Activated B cell treated with CpG ODN at 0.5 μM for 24 hours (primary cell): ENCODE results near the gene SCN1B. TPM values are rescaled to one million over a fixed set of nuclear protein-coding genes. Genes with fewer than 3 reads are reported as not detected.
"Not testable (repeated sequence)": the region's sequence is repeated elsewhere in the genome, so short reads cannot be mapped to it uniquely, and the experiment has no call there.

Experiments
- ATAC-seq: fragments of 200-7000 bp; cut with Tn5 transposase; one replicate; pipeline ENCODE4 v1.10.0; 2021; ENCODE audit warnings: low read depth, mild to moderate bottlenecking, moderate library complexity
- CTCF ChIA-PET: fragments of 350-600 bp; sonication (Branson Sonifier 250); formaldehyde crosslinking; loops from one replicate; lab custom pipeline; 2021; ENCODE audit warnings: antibody characterized with exemption; lab: Charles Lee
- POLR2A ChIA-PET: fragments of 350-600 bp; sonication (Branson Sonifier 250); formaldehyde crosslinking; loops from one replicate; lab custom pipeline; 2021; ENCODE audit warnings: antibody characterized with exemption; lab: Charles Lee
- DNase-seq: peaks from one replicate; pipeline ENCODE4 v3.0.0; 2022
- H3K27ac Mint-ChIP-seq: one replicate; pipeline ENCODE4 v1.8.0; 2020; ENCODE audit warnings: mixed read lengths
- H3K27me3 Mint-ChIP-seq: one replicate; pipeline ENCODE4 v1.8.0; 2021; ENCODE audit warnings: mixed read lengths
- H3K36me3 Mint-ChIP-seq: one replicate; pipeline ENCODE4 v1.8.0; 2021; ENCODE audit warnings: low read depth, mixed read lengths
- H3K4me1 Mint-ChIP-seq: one replicate; pipeline ENCODE4 v1.8.0; 2021; ENCODE audit warnings: mixed read lengths
- H3K4me3 Mint-ChIP-seq: one replicate; pipeline ENCODE4 v1.8.0; 2020; ENCODE audit warnings: mild to moderate bottlenecking, mixed read lengths
- H3K9me3 Mint-ChIP-seq: one replicate; pipeline ENCODE4 v1.8.0; 2020; ENCODE audit warnings: mixed read lengths
- intact Hi-C: fragments of 100-400 bp; cut with micrococcal nuclease; formaldehyde crosslinking; loops from one replicate; pipeline ENCODE4 v1.15.1; 2024
- total RNA-seq: library from RNA; stranded (reverse); gene quantifications from 2 replicates; pipeline ENCODE4 v1.2.3, GENCODE V29; 2022
- TF ChIP-seq, protein P1 (sequence below): fragments of 200-600 bp; IDR thresholded peaks from one replicate; pipeline ENCODE4 v1.8.0; 2022; ENCODE audit warnings: antibody characterized with exemption, mild to moderate bottlenecking

Gene SCN1B
- total RNA-seq, 1 donor from 2014 or later, result 0.47 TPM

DNA sequence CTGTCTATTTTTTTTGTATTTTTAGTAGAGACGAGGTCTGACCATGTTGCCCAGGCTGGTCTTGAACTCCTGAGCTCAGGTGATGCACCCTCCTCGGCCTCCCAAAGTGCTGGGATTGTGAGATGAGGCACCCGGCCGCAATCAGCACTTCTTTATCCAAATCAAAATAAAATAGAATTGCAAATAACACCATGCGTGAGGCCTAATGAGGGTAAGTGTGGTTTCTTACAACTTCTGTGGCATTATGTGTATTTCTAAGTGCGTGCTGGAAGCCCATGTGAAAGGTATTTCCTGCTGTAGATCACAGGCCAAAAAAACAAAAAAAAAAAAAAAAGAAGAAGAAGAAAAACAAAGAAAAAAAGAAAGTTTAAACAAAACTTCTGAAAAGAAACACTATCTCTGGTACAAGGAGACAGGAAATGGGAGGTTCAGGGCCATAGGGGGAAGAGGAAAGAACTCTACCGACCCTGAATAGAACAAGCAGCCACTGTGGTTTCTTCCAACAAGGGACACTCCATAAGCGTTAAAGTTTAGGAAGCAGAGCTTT is 33.1 kb upstream of the SCN1B start:
- no peaks in the 10 kb centered on the region for H3K9me3 Mint-ChIP-seq
- peak overlapping the region; percentile 46 for H3K4me3 Mint-ChIP-seq
- no peaks in the 10 kb centered on the region for H3K27me3 Mint-ChIP-seq
- ChIA-PET CTCF (no interaction called here), POLR2A (no interaction called here)
- ATAC-seq (no peak), DNase-seq (no peak)
- H3K4me1 Mint-ChIP-seq, result peaks cover 42% of the 10 kb centered on the region
- peaks cover 5% of the 10 kb centered on the region for H3K36me3 Mint-ChIP-seq
- intact Hi-C loops, result no loop called here
- peak overlapping the region; percentile 72 for H3K27ac Mint-ChIP-seq
- TF ChIP-seq, protein P1, sequence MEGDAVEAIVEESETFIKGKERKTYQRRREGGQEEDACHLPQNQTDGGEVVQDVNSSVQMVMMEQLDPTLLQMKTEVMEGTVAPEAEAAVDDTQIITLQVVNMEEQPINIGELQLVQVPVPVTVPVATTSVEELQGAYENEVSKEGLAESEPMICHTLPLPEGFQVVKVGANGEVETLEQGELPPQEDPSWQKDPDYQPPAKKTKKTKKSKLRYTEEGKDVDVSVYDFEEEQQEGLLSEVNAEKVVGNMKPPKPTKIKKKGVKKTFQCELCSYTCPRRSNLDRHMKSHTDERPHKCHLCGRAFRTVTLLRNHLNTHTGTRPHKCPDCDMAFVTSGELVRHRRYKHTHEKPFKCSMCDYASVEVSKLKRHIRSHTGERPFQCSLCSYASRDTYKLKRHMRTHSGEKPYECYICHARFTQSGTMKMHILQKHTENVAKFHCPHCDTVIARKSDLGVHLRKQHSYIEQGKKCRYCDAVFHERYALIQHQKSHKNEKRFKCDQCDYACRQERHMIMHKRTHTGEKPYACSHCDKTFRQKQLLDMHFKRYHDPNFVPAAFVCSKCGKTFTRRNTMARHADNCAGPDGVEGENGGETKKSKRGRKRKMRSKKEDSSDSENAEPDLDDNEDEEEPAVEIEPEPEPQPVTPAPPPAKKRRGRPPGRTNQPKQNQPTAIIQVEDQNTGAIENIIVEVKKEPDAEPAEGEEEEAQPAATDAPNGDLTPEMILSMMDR, result no peak

DNA sequence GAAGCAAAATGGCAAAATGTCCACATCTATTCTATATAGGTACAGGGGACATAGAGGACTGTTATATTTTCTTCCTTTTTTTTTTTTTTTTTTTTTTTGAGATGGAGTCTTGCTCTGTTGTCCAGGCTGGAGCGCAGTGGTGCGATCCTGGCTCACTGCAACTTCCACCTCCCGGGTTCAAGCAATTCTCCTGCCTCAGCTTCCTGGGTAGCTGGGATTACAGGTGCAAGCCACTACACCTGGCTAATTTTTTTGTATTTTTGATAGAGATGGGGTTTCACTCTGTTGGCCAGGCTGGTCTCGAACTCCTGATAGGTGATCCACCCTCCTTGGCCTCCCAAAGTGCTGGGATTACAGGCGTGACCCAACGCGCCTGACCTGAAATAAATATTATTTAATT is 32.0 kb upstream of the SCN1B start:
- H3K4me3 Mint-ChIP-seq, POLR2A ChIA-PET, CTCF ChIA-PET, H3K27me3 Mint-ChIP-seq, DNase-seq, intact Hi-C loops, H3K9me3 Mint-ChIP-seq, H3K36me3 Mint-ChIP-seq, ATAC-seq: not testable (repeated sequence)
- Mint-ChIP-seq H3K4me1 (peaks cover 52% of the 10 kb centered on the region), H3K27ac (peak overlapping the region; percentile 72)

DNA sequence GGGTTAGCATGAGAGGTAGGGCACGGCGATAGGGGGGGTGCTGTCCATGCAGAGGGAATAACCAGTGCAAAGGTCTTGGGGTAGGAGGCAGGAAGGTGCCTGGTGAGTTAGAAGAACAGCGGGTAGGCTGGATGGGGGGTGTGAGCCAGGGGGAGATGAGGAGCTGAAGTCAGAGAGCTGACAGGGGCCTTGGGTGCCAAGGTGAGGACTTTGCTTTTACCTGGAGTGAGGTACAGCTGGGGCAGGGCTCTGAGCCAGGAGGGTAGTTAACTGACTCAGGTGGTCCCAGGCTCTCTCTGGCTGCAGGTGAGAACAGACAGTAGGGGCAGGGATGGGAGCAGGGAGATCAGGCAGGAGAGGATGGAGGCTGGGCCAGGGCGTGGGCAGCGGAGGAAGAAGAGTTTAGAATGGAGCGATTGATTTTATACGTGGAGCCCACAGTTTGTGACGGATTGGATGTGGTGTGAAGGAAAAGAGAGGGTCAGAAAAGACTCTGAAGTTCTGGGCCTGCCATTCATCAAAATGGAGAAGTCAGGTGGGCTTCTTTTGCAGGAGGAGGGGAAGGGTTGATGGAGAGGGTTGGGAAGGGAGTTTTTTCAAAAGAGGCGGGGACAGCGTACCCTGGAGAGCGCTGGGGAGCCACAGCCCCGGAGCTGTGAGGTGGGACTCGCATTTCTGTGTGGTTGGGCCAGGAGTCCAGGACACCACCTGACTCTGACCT is 31.3 kb upstream of the SCN1B start:
- TF ChIP-seq, protein P1, result no peak
- CTCF ChIA-PET, result no interaction called here
- Mint-ChIP-seq H3K27ac (peak overlapping the region; percentile 61), H3K4me1 (peaks cover 59% of the 10 kb centered on the region), H3K27me3 (no peaks in the 10 kb centered on the region), H3K9me3 (no peaks in the 10 kb centered on the region), H3K4me3 (peak overlapping the region; percentile 87), H3K36me3 (peaks cover 7% of the 10 kb centered on the region)
- no peak for DNase-seq
- POLR2A ChIA-PET, result interaction anchor here (0.7 to 3.0 kb wide), 5 partner anchors 9 to 727 kb away, joined by 3 to 25 read pairs (median 8); no protein-coding TSS in a partner anchor
- intact Hi-C loops, result no loop called here
- ATAC-seq, result no peak

DNA sequence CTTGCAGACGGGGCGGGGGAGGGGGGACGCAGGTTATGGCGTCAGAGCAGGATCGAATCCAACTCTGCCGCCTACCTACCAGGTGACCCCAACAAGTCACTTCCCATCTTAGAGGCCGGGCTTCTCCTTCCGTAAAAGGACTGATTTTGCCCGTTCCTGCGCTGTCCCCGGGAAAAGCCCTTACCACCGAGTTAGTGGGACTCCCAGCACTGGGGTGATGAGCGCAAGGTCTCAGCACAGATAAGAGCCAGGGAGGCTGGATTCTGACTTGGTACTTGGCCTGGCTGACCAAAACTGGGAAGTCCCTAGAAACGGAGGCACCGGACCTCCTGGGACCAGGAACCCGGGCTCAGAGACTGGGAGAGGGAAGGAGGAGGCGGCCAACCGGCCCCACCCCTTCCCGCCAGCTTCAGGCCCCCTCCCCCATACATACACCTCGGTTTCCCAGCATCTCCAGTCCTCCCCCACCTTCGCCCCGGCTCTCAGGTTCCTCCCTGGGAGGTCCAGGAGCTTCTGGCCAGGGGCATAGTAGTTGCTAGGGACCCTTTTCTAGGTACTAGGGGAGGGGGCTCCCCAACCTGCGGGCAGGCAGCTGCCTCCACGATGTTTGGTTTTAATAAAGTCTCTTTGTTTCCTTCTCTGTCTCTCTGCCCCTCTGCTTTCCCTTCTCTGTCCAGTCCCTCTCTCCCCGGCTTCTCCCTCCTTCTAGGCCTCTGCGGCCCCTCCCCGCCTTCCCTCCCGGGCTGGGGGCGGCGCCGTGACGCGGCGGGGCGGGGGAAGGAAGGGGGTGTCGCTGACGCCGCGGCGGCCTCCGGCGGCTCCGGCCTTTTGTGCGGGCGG is 30.6 kb upstream of the SCN1B start, which contains the start of gene GRAMD1A:
TSS of gene GRAMD1A (plus strand) at position 826 of the 840 bp plus-strand sequence. CDS start 156 bp downstream, outside the sequence.
- TF ChIP-seq, protein P1, result no peak
- H3K9me3 Mint-ChIP-seq, result no peaks in the 10 kb centered on the region
- H3K4me1 Mint-ChIP-seq, result peaks cover 63% of the 10 kb centered on the region
- peaks cover 9% of the 10 kb centered on the region for H3K36me3 Mint-ChIP-seq
- peak within 1 kb of the TSS; percentile 87 for H3K4me3 Mint-ChIP-seq
- peak within 1 kb of the TSS; percentile 84 for H3K27ac Mint-ChIP-seq
- DNase-seq (peak; percentile 77), ATAC-seq (peak; percentile 60)
- CTCF ChIA-PET, result no interaction called here
- intact Hi-C loops, result no loop called here
- POLR2A ChIA-PET, result interaction anchor here (0.7 to 3.0 kb wide), 5 partner anchors 9 to 728 kb away, joined by 7 to 25 read pairs (median 12); no protein-coding TSS in a partner anchor
- H3K27me3 Mint-ChIP-seq, result no peaks in the 10 kb centered on the region

DNA sequence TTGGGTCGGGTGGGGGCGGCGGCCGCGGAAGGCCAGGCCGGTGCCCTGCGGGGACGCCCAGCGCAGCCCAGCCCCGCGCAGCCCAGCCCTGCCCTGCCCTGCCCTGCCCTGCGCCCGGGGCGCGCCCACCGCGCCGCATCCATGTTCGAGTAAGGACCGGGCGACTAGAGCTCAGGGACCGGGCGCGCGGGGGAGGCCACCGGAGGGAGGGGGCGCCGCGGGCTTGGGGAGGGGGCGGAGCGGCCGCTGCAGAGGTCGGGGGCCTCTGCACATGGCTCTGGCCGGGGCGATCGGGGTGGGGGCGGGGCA is 30.0 kb upstream of the SCN1B start:
- POLR2A ChIA-PET, result interaction anchor here (0.8 to 3.0 kb wide), 4 partner anchors 11 to 28 kb away, joined by 4 to 25 read pairs (median 12); no protein-coding TSS in a partner anchor
- H3K27ac Mint-ChIP-seq, result no peak overlapping the region
- DNase-seq, result no peak
- CTCF ChIA-PET, result no interaction called here
- peaks cover 11% of the 10 kb centered on the region for H3K36me3 Mint-ChIP-seq
- TF ChIP-seq, protein P1, result no peak
- intact Hi-C loops, result no loop called here
- H3K4me3 Mint-ChIP-seq, result peak overlapping the region; percentile 87
- ATAC-seq, result no peak
- H3K9me3 Mint-ChIP-seq, result no peaks in the 10 kb centered on the region
- no peaks in the 10 kb centered on the region for H3K27me3 Mint-ChIP-seq
- peaks cover 63% of the 10 kb centered on the region for H3K4me1 Mint-ChIP-seq
